GM19023 (cell line): ENCODE results near the gene AP5Z1.

Experiments
- ATAC-seq: cut with Tn5 transposase; IDR thresholded peaks from one replicate; pipeline ENCODE4 v1.9.1; 2021; ENCODE audit warnings: mild to moderate bottlenecking, moderate library complexity; ENCODE audit not compliant: unreplicated experiment

The AP5Z1 gene

GRCh38 chr7:4775250-4775847, at the start of gene AP5Z1:
AP5Z1 (plus strand) TSS chr7:4775623; CDS start chr7:4775716, 93 bp downstream.
- peak; percentile 89 for ATAC-seq

GRCh38 chr7:4725850-4726450, 49.5 kb upstream of the AP5Z1 start:
- ATAC-seq = no peak

- ATAC-seq = no peak
Measured at GRCh38 chr7:4726566-4726965, 48.9 kb upstream of the AP5Z1 start.

GRCh38 chr7:4727914-4728705, 47.3 kb upstream of the AP5Z1 start:
- no peak for ATAC-seq

- ATAC-seq = no peak
Measured at GRCh38 chr7:4729266-4729665, 46.2 kb upstream of the AP5Z1 start.

- no peak for ATAC-seq
Measured at GRCh38 chr7:4730276-4730675, 45.1 kb upstream of the AP5Z1 start.

GRCh38 chr7:4730971-4731370, 44.5 kb upstream of the AP5Z1 start:
- no peak for ATAC-seq

GRCh38 chr7:4731803-4732202, 43.6 kb upstream of the AP5Z1 start:
- ATAC-seq = no peak

- no peak for ATAC-seq
Measured at GRCh38 chr7:4733936-4734528, 41.4 kb upstream of the AP5Z1 start.

- no peak for ATAC-seq
Measured at GRCh38 chr7:4734587-4735345, 40.7 kb upstream of the AP5Z1 start.

- ATAC-seq = no peak
Measured at GRCh38 chr7:4737300-4737699, 38.1 kb upstream of the AP5Z1 start.

- no peak for ATAC-seq
Measured at GRCh38 chr7:4738711-4739527, 36.5 kb upstream of the AP5Z1 start.

- no peak for ATAC-seq
Measured at GRCh38 chr7:4739528-4739992, 35.9 kb upstream of the AP5Z1 start.

- no peak for ATAC-seq
Measured at GRCh38 chr7:4740796-4741195, 34.6 kb upstream of the AP5Z1 start.

- ATAC-seq = no peak
Measured at GRCh38 chr7:4742051-4742573, 33.3 kb upstream of the AP5Z1 start.

- ATAC-seq = no peak
Measured at GRCh38 chr7:4742852-4743251, 32.6 kb upstream of the AP5Z1 start.

GRCh38 chr7:4744391-4745264, 30.8 kb upstream of the AP5Z1 start:
- peak; percentile 77 for ATAC-seq

- ATAC-seq = peak; percentile 19
Measured at GRCh38 chr7:4745265-4745919, 30.0 kb upstream of the AP5Z1 start.
